Medulla oblongata (tissue), 1 donor: Measurements from ENCODE around the gene GFRA4.

ENCODE experiments used
- DNase-seq: peaks from one replicate; pipeline ENCODE4 v3.0.0-alpha.2; 2015; ENCODE audit errors: extremely low spot score

GFRA4 gene, protein sequence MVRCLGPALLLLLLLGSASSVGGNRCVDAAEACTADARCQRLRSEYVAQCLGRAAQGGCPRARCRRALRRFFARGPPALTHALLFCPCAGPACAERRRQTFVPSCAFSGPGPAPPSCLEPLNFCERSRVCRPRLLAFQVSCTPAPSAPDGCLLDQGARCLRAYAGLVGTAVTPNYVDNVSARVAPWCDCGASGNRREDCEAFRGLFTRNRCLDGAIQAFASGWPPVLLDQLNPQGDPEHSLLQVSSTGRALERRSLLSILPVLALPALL

DNA sequence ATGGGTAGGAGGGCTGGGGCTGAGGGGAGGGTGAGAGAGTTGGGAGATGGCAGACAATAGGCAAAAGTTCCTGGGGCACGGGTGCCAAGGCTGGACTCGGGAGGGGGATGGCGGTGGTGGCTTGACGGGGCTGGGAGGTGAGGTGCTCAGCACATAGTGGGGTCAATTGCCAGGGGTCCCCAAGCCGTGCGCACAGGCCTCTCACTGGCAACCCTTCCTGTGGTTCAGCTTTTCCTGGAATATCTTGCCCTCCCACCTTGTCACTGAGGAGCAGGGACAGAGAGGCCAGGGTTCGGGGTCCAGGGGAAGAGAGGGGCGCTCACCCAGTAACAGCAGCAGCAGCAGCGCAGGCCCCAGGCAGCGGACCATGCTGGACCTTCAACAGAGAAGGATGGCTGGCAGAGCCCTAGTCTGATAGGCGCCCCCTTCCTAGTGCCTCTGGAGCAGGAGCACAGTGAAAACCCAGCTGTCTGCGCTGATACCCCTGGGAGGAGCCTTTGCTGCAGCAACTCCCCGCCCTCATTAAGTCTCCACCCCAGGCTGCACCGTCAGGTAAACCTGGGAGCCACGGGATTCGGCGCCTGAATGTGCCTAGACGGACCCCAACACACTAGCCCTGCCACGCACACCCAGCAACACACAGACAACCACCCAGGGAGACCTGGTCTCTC is at the start of gene GFRA4:
Gene GFRA4 (minus strand): TSS at position 369 of the 671 bp plus-strand sequence. CDS start 0 bp downstream, at position 369.
- DNase-seq = no peak

DNA sequence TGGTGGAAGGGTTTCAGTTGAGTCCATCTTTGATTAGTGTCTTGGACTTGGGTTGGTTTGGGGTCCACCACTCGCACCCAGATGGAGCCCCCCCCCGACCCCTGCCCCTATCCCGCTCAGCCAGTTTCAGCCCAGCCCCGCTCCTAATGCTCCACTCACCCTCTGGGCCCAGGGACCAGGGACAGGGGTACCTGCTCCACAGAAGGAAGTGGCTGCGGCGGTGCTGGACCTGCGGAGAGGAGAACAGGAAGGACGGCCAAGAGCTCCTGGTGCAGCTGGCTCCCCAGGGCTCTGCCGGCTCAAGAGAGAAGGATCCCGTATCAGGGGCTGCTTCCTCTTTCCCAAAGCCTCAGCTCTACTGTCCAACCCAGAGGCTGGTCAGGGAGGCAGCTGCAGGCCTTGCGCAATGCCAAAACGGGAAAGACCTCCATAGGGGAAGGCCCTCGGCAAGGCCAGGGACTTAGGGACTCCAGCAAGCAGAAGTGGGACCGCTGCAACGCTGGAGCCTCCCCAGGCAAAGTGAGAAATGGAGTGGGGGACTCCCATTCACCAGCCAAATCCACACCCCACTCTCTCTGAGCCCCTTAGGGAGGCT is 49.2 kb upstream of the GFRA4 start, which contains the start of gene SIGLEC1:
Gene SIGLEC1 (minus strand): TSS at position 322 of the 595 bp plus-strand sequence. CDS start 5,472 bp downstream, outside the sequence.
- peak; percentile 72 for DNase-seq

DNA sequence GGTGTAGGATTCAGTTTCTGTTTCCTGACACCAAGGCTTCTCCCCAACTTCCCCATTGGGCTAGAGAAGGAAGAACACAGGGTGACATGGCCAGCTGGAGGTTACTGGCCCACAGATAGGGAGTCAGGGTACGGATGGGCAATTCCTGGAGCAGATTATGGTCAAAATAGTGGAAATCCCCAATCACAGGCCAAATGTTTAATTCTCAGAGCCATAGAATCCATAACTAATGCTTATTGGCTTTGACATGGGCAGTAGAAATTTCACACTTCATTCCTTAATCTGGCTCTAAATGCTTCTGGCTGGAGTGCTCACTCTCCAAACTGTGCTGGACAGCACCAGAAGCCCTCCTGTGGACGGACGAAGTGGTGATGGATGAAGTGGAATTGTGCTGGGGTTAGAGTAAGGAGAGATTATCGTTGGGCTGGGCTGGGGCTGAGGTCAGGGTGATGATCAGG is 48.3 kb upstream of the GFRA4 start:
- DNase-seq = peak; percentile 19

DNA sequence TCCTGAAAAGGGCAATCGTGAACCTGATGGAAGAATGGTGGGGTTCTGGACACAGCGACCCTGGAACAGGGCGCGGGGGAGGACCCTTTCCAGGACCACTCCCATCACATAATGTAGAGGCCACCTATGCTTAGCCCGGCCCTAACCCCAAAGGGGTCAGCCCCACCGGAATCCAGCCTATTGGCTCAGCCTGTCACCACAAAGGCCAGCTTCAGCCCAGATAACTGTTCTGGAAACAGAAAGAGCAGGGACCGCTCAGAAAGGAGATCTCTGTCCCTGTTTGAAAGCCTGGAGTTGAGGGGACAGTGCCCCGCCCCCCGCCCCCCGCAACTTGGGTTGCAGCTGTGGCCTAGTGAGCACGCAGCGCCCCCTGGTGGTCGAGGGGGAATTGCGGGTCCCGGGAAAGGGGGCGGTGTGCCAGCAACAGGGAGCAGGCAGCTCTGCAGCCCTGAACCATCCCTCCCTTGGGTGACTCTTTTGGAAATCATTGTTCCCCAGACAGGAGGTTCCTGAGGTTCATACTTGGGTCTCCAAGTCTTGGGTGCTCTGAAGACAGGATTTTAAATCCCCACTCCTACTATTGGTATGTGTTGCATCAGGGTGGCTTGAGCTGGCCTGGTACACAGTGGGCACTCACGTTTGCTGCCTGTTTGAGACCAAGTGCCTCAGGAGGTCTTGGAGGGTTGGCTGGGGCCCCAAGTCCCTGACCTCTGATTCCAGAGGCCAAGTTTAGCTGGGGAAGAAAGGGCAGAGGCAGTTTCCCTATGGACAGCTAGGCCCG is 47.7 kb upstream of the GFRA4 start:
- peak; percentile 62 for DNase-seq

DNA sequence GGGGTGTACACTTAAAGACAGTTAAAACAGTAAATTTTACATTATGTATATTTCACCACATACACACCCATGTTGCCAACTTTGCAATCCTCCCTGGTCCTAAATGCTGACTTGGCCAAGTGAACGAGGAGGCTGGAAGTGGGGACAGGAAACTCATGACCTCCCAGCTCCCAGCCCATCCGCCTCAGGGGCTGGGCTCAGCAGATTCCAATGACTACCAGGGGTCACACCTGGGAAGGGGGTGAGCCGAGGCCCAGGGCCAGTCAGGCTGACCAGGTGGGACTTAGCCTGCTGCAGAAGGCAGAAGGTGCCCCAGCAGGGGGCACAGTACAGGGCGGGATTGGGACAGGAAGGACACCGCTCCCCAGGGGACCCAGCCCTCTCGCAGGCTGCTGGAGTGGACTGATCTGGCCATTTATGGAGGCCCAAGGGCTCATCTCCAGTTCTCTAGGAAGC is 46.8 kb upstream of the GFRA4 start:
- DNase-seq = no peak

DNA sequence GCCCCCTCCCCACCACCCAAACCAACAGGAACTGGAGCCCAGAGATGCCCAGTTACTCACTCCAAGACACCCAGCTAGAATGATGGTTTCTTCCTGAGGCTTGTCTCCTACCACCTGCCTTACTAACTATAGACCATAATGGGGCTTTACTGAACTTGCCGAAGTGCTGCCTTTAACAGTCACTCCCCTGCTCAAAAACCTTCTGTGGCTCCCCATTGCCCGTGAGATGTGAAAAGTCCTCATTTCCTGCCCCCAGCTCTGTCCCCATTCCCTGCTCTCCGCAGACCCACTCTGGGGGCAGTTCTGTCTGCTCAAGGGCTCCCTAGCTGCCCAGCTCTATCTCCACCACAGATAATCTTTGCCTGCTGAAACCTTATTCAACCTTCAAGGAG is 44.3 kb upstream of the GFRA4 start:
- no peak for DNase-seq

DNA sequence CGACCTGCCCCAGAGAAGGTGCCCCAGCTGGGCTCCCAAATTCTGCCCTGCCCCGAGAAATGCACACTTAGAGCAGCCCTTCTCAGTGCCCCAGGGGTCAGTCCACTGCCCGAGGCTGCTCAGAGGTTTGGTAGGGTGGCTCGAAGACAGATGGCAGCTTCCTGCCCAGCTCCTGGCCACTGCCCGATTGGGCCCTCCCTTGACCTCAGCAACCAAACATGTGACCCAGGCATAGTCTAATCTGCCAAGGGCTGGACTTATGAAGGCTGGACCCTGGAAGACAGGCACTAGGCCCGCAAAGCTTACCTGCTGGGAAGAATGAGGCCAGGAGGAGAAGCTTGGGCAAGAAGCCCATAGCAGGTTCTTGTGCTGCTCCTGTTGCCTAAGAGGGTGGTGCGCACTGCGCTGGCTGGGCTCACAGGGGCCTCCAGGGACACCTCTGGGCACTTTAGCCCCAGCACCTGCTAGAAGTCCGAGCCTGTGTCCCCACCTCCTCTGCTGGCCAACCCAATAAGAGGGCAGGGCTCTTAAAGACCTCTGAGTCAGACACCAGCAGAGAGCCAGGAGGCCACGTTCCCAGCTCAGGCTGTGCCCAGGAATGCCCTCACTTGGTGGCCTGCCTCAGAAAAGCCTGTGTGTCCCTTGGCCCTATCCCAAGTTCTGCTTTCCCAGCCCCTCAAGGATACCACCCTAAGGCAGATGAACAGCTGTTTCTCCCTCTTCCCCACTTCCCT is 43.7 kb upstream of the GFRA4 start:
- peak; percentile 25 for DNase-seq

DNA sequence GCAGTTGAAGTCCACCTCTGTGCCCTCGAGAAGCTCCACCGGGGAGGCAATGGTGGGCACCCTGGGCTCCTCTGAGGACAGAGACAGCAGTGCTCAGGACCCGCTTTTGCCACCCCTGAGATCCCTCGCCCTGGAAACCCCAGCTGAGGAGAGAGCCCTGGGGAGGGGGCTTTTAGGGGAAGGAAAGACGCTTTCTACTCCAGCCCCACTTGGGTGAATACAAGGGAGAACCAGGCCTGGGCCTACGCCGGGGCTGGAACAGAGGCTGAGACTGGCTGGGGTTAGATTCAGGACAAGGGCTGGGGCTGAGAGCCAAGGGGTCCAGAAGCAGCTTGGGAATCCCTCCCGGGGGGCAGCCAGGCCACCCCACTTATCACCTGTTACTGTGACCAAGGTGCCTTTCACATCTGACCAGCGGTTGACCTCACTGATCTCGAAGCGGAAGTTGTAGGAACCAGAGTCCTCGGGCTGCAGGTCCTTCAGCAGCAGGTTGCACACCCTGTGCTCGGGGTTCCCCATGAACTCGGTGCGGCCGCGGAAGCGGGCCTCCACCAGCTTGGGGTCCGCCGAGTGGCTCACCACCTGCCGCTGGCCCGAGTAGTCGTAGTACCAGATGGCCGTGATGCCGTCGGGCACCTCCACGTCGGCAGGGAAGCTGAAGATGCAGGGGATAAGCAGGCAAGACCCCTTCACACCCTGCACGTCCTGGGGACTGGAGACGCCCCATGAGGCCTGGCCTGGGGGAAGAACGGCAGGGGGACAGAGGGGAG is 43.0 kb upstream of the GFRA4 start:
- DNase-seq = no peak

DNA sequence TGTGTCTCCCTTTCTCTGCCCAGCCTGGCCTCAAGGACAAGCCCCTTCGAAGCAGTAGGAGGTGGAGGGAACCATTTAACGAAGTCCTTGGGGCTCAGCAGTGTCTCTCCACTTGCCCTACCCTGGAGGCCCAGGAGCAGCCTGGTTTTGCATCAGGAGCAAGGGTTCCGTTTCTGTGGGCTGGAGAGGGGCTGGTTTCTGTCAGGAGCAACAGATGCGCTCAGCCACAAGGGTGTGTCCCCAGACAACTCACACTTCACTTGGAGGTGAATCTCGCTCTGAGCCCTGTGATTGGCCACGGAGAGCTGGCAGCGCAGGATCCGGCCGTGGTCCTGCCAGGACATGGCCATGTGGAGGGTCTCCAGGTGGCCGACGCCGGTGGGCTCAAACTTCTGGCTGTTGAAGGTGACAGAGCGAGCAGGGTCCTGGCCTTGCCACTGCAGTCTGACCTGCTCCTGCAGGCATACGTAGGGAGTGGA is 42.3 kb upstream of the GFRA4 start:
- no peak for DNase-seq

DNA sequence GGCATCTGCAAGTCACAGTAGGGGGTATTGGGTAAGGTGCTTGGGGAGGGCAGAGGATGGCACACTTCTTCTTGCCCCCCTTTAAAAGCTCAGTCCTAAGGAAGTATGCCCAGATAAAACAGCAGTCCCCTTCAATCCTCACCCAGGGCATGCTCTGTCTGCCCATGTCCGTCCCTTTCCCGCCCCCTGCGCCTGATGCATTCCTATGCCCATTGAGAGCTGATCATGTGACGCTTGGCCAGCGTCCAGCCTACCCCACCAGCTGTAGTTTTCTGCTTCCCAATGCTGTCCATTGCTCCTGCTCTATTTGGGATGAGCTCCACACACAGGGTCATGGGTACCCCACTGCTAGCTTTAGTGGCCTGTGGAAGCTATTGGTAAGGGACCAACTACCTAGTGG is 40.9 kb upstream of the GFRA4 start:
- DNase-seq = no peak

DNA sequence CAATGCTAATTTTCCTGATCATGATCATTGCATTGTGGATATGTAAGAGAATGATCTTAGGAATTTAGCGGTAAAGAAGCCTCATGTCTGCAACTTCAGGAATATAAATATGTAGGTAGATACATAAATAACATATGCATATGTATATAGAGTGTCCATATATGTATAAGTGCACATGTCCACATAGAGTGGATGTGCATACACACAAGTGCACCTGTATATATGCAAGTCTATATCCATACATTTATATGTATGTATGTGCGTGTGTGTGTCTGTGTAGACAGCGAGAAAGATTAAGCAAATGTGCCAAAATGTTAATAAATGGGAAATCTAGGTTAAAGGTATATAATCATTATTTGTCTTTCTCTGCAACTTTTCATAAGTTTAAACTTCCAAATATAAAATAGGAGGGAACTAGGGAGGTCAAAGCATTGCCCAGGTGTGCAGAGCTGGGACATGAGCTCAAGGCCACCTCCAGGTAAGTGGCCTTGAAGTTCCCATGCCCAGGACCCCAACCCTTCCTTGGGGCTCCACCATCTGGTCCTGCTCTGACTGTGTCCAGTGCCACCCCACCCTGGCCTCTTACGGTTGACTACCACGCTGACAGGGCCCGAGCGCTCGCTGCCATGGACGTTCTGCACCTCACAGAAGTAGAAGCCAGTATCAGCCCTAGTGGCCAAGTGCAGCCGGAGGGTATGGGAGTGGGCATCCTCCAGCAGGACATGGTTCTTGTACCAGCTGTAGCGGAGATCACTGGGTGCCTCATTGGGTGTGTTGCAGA is 39.6 kb upstream of the GFRA4 start:
- DNase-seq = no peak

DNA sequence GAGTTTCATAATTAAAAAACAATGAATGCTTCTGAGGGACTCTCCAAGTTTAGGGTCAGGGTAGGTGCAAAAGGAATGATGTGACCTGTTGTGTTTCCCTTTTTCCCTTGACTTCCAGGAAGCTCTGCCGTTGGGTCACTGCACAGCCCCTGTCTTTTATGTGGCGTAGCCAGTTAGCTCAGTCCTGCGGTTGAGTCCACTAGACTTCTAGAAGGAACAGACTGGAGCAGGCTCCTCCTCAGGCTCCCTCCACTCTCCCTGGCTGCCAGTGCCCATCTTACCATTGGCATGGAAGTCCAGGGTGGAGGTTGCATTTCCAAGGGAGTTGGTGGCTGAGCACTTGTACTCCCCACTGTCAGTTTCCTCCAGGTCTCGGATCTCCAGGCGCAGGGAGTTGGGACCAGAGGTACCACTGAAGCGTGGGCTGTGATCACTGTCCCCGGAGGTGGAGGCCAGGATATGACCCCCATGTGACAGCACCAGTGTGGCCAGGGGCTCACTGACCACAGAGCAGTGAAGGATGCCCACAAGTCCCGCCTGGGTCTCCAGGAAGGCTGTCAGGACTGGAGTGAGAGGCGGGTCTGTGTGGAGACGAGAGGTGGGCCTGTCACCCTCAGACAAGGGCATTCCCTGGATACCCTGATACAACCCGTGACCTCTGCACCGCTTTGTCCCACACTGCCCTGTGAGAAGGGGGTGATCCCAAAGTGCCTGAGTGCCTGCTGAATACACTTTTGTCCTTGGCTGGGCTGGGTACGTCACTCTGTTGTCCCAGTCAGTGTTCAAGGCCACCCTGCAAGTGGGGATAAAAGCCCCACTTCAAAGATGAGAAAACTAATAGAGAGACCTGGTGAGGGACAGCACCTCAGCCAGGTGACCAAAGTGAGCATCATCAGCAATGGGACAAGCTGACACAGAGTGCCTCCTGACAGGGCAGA is 38.1 kb upstream of the GFRA4 start:
- no peak for DNase-seq

DNA sequence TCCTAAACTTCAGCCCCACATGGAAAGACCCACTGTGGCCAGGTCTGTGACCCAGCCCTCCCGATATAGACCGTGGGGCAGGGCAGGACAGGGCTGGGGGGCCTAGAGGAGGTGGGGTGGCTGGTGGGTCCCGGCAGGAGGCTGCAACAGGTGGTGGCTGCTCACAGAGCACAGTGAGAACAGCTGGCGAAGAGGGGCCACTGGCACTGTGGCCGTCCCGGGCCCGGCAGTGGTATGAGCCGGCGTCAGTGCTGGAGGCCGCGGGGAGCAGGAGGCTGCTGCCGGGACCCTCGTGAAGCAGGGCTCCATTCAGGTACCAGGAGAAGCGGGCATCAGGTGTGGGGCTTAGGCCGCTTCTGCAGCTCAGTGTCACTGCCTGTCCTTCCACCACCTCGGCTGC is 35.8 kb upstream of the GFRA4 start:
- no peak for DNase-seq

DNA sequence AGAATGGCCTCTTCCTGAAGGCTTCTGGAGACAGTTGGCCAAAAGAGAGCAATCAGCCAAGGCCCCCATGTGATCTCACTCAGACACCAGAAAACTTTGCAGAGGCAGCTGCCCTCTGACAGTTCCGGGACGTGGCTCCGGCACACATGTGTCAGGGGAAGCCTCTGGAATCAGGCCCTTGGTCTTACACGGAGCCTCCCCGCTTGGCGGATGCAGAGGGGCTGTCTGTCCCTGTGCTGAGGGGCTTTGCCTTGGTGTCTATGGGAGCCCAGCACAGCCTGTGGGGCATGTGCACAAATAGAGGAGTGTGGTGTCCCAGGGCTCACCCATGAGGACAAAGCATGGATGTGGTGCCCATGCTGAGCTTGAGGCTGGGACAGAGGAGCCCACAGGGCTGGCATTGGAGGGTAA is 35.4 kb upstream of the GFRA4 start:
- no peak for DNase-seq

DNA sequence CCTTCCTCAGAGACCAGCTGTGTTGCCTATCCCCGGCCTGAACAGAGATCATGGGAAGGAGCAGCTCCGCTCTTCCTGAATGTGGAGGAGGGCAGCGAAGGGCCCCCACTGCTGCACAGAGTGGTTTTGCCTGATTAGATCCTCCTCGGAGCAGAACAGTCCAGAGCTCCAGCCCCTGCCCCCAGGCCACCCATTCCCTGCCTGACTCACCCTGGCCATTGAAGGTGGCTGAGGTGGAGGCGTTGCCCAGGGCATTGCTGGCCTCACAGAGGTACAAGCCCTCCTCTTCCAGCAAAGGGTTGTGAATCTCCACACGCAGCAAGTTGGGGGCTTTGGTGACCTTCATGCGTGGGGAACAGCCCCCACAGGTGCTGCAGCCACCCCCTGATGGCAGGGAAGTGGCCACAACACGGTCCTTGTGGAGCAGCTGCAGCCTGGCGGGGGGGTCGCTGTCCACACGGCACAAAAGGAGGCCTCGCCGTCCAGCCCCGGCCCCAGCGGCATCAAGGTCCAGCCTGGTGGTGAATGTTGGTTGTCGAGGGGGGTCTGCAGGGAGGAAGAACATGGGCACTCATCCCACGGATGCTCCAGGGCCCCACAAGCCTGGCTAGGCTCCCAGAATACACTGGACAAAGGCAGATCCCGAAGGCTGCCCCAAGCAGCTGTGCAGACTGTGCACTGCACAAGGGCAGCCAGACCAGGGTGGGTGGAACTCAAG is 34.5 kb upstream of the GFRA4 start:
- no peak for DNase-seq

DNA sequence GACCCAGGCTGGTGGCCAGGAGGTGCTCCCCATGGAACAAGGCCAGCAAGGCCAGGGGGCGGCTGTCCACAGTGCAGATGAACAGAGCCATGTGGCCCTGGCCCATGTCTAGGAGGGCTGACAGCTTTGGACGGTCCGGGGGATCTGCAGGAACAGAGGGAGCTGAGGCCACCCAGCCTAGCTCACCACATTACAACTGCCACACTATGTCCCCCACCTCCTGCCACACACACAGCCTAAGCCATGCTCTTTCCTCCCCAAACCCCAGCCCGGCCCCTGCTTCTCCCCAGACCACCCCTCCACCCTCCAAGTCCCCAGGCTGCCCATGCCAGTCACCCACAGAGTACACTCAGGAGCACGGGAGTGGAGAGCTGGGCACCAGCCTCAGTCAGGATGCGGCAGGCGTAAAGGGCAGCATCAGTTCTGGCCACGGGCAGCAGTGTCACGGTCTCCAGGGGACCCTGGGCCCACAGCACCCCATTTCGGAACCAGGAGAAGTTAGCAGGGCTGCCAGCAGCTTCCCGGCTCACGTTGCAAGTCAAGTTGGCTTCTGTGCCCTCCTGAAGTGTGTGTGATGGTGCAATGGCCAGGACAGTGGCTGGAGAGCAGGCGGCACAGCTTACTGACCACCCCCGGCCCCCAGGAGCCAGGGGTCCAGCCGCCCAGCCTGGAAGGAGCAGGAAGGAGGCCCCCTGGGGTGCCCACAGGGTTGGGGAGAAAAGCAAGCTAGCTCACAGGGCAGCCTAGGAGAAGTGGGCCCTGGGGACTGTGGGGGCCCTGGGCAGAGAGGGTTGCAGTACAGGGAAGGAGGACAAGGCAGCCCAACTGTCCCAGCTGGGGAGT is 33.8 kb upstream of the GFRA4 start:
- DNase-seq = no peak

DNA sequence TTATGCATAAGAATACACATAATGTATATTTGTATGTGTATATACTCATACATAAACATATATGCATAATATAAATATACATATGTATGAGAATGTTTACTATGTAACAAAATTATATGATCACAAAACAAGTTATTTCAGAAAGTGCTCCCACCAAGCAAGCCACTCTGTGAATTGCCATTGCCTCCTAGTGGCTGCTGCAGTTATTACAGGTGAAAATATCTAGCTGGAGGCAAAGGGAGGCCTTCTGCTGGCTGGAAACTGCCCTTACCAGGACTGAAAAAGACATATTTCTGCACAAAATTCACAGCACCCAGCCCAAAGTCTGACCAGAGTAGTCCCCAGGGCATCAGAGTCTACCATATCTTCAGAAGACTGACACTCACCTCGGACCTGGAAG is 33.0 kb upstream of the GFRA4 start:
- no peak for DNase-seq
